Endodermal cell (in vitro differentiated cells): Measurements from ENCODE around the gene CNKSR1. TPM values are rescaled to one million over a fixed set of nuclear protein-coding genes. Genes with fewer than 3 reads are reported as not detected.

Experiments used
- DNase-seq: peaks from one replicate; pipeline ENCODE4 v3.0.0-alpha.2; 2017
- H3K27ac ChIP-seq: 2 replicates; pipeline ENCODE4 v1.5.1; 2013; ENCODE audit warnings: mild to moderate bottlenecking, low read depth, low read length, moderate library complexity
- H3K27me3 ChIP-seq: 2 replicates; pipeline ENCODE4 v1.6.1; 2013; ENCODE audit warnings: mild to moderate bottlenecking, low read length, moderate library complexity; ENCODE audit not compliant: insufficient read depth, control insufficient read depth, poor library complexity, severe bottlenecking
- H3K36me3 ChIP-seq: 2 replicates; pipeline ENCODE4 v1.7.0; 2013; ENCODE audit warnings: mild to moderate bottlenecking, low read length, moderate library complexity; ENCODE audit not compliant: control insufficient read depth, insufficient read depth
- H3K4me1 ChIP-seq: one replicate; pipeline ENCODE4 v1.7.0; 2013; ENCODE audit warnings: low read length; ENCODE audit not compliant: control insufficient read depth, insufficient read depth
- H3K4me3 ChIP-seq: 2 replicates; pipeline ENCODE4 v1.5.1; 2013; ENCODE audit warnings: mild to moderate bottlenecking, low read length, moderate library complexity
- H3K9ac ChIP-seq: 2 replicates; pipeline ENCODE4 v1.6.1; 2013; ENCODE audit warnings: mild to moderate bottlenecking, low read length, moderate library complexity; ENCODE audit not compliant: poor library complexity, severe bottlenecking; ENCODE audit errors: extremely low read depth
- H3K9me3 ChIP-seq: 2 replicates; pipeline ENCODE4 v1.6.1; 2013; ENCODE audit warnings: mild to moderate bottlenecking, low read length, moderate library complexity; ENCODE audit not compliant: control insufficient read depth
- H3K27ac Mint-ChIP-seq: 2 replicates; pipeline ENCODE4 v1.8.0; 2020; ENCODE audit warnings: mixed read lengths
- H3K27me3 Mint-ChIP-seq: 2 replicates; pipeline ENCODE4 v1.8.0; 2021; ENCODE audit warnings: mild to moderate bottlenecking, mixed read lengths; ENCODE audit not compliant: insufficient read depth
- H3K36me3 Mint-ChIP-seq: 2 replicates; pipeline ENCODE4 v1.8.0; 2020; ENCODE audit warnings: low read depth, mixed read lengths
- H3K4me1 Mint-ChIP-seq: 2 replicates; pipeline ENCODE4 v1.8.0; 2020; ENCODE audit warnings: mixed read lengths
- H3K4me3 Mint-ChIP-seq: 2 replicates; pipeline ENCODE4 v1.8.0; 2020; ENCODE audit warnings: mild to moderate bottlenecking, moderate library complexity, mixed read lengths
- H3K9me3 Mint-ChIP-seq: 2 replicates; pipeline ENCODE4 v1.8.0; 2020; ENCODE audit warnings: mild to moderate bottlenecking, mixed read lengths
- WGBS, 2 experiments: methylation state at CpG; one replicate each; pipeline versions ENCODE4 v1.1.5 to v1.1.7; 2013; ENCODE audit warnings: missing lambda C conversion rate in 2 of 2, mixed read lengths in 1 of 2; ENCODE audit not compliant: insufficient coverage in 1 of 2, insufficient read length in 1 of 2; 5-methylcytosine and 5-hydroxymethylcytosine counted together
- total RNA-seq, 2 donors: library from RNA; stranded (reverse); fragmentation: NEBNext Ultra II Directional in 1 of 2; extraction: Animal tissue kit (Norgen Biotek cat#: 25700) in 1 of 2; gene quantifications; 2 replicates in 1 of 2; 3 replicates in 1 of 2; pipeline ENCODE4 v1.2.1, GENCODE V29; 2021
- TF ChIP-seq, protein P1 (sequence below): fragments of 200-600 bp; sonication (generic); conservative IDR thresholded peaks from 2 replicates; pipeline ENCODE4 v1.5.0; 2021; ENCODE audit warnings: antibody characterized with exemption, mild to moderate bottlenecking

CNKSR1 gene
- total RNA-seq, 2 donors from 2014 or later, result 35.8 to 44.1 TPM

DNA sequence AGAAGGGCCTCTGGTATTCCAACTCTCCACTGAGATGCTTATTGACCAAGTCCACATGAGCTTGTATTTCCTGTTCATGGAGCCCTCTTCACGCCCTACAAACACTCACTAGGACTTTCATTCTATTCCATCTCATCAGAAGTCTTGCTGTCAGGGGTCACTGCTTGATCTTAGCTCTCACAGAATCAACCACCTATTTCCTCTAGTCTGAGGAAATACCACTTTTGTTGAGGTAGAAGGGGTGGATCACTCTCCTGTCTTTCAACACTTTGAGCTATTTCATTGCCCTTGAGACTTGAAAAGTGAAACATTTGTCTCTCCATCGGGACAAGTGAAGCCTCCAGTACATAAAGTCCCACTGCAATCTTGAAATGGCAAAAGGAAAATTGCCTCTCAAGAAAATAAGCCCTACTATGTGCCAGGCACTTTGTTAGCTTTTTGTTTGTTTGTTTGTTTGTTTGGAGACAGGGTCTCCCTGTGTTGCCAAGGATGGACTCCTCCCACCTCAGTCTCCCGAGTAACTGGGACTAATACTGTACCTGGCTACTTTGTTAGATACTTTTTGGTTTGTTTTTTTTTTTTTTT, 38.2 kb upstream of the CNKSR1 start:
- Mint-ChIP-seq H3K9me3 (peaks cover 14% of the 10 kb centered on the region), H3K4me1 (peaks cover 6% of the 10 kb centered on the region), H3K36me3 (no peaks in the 10 kb centered on the region), H3K4me3 (no peak overlapping the region), H3K27ac (no peak overlapping the region), H3K27me3 (peaks cover 5% of the 10 kb centered on the region)
- Histone ChIP-seq H3K36me3 (no peaks in the 10 kb centered on the region), H3K27me3 (no peaks in the 10 kb centered on the region), H3K4me1 (no peaks in the 10 kb centered on the region), H3K4me3 (no peak overlapping the region), H3K9me3 (no peaks in the 10 kb centered on the region), H3K9ac (no peak overlapping the region), H3K27ac (no peak overlapping the region)
- WGBS, 2 experiments, result 86 to 89% methylated on average over 2 to 3 of the region's 3 CpGs
- TF ChIP-seq, protein P1, sequence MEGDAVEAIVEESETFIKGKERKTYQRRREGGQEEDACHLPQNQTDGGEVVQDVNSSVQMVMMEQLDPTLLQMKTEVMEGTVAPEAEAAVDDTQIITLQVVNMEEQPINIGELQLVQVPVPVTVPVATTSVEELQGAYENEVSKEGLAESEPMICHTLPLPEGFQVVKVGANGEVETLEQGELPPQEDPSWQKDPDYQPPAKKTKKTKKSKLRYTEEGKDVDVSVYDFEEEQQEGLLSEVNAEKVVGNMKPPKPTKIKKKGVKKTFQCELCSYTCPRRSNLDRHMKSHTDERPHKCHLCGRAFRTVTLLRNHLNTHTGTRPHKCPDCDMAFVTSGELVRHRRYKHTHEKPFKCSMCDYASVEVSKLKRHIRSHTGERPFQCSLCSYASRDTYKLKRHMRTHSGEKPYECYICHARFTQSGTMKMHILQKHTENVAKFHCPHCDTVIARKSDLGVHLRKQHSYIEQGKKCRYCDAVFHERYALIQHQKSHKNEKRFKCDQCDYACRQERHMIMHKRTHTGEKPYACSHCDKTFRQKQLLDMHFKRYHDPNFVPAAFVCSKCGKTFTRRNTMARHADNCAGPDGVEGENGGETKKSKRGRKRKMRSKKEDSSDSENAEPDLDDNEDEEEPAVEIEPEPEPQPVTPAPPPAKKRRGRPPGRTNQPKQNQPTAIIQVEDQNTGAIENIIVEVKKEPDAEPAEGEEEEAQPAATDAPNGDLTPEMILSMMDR, result no peak
- no peak for DNase-seq

DNA sequence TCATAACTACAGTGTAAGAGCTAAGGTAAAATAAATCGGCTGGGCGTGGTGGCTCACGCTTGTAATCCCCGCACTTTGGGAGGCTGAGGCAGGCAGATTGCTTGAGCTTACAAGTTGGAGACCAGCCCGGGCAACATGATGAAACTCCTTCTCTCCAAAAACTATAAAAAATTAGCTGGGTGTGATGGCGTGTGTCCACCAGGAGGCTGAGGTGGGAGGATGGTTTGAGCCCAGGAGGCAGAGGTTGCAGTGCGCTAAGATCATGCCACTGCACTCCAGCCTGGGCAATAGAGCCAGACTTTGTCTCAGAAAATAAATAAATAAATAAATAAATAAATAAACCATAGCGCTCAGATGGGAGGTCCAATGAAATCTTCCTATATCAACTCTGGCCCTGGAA, 35.1 kb upstream of the CNKSR1 start:
- TF ChIP-seq, protein P1, result peak; percentile 29
- Mint-ChIP-seq H3K36me3 (no peaks in the 10 kb centered on the region), H3K4me1 (peaks cover 6% of the 10 kb centered on the region), H3K9me3 (no peaks in the 10 kb centered on the region), H3K4me3 (no peak overlapping the region), H3K27ac (no peak overlapping the region), H3K27me3 (peaks cover 25% of the 10 kb centered on the region)
- H3K27ac ChIP-seq, result no peak overlapping the region
- H3K36me3 ChIP-seq, result no peaks in the 10 kb centered on the region
- H3K27me3 ChIP-seq, result peaks cover 9% of the 10 kb centered on the region
- DNase-seq, result no peak
- H3K4me3 ChIP-seq, result no peak overlapping the region
- no peak overlapping the region for H3K9ac ChIP-seq
- H3K9me3 ChIP-seq, result no peaks in the 10 kb centered on the region
- H3K4me1 ChIP-seq, result no peaks in the 10 kb centered on the region
- WGBS, 2 experiments, result 91 to 92% methylated on average over 4 to 8 of the region's 8 CpGs

DNA sequence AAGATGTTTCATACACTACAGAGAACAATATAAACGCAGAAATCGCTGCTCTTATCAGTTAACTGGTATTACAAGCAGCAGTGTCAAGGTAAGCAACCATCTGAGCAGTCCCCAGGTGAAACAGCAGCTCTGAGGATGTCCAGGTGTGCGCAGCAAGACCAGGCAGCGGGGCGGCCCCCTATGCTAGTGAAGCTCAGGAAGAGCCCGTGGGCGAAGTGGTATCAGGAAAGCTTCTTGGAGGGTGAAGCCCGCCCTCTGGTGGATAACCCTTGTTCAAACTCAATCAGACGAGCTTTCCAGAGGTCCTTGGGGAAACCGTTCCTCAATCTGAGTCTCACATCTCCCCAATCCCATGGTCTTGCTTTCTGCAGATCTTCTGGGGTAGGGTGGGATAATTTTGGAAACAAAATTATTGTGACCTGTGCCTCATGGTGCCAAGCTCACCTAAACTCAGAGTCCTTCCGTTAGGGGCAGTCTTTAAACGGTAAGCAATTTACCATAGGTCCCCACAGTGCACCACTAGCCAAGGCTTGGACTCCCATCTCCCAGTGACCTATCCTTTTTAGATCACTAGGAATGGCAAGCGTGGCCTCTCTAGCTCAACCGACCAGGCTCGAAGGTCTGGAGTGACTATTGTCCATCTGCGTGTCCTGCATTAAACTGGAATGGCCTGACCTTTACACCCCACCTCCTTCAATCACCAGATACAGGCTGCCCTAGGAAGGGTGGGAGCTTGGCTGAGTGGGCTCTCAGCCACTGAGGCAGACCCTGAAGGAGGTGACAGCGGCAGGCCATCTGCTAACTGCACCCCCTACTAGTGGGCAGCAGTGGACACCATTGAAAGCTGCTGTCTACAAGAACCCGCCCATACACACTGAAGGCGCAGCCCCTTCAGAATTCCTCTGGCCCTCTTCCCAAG, 32.0 kb upstream of the CNKSR1 start:
- Histone ChIP-seq H3K9ac (no peak overlapping the region), H3K27ac (no peak overlapping the region), H3K36me3 (no peaks in the 10 kb centered on the region), H3K27me3 (peaks cover 9% of the 10 kb centered on the region), H3K4me1 (no peaks in the 10 kb centered on the region), H3K9me3 (no peaks in the 10 kb centered on the region), H3K4me3 (no peak overlapping the region)
- WGBS, 2 experiments, result 38 to 50% methylated on average over 4 to 19 of the region's 19 CpGs
- Mint-ChIP-seq H3K9me3 (no peaks in the 10 kb centered on the region), H3K27ac (no peak overlapping the region), H3K27me3 (peaks cover 51% of the 10 kb centered on the region), H3K36me3 (no peaks in the 10 kb centered on the region), H3K4me1 (no peaks in the 10 kb centered on the region), H3K4me3 (no peak overlapping the region)
- TF ChIP-seq, protein P1, result peak; percentile 87
- peak; percentile 93 for DNase-seq
